ENCODE data around the gene OLIG2. TPM values are rescaled to one million over a fixed set of nuclear protein-coding genes. Genes with fewer than 3 reads are reported as not detected.

OLIG2 gene
- total RNA-seq, 1 experiment from 2014 or later = 0.79 TPM

GRCh38 chr21:32993894-32994293, 31.8 kb upstream of the OLIG2 start:
- TF ChIP-seq, protein P1, sequence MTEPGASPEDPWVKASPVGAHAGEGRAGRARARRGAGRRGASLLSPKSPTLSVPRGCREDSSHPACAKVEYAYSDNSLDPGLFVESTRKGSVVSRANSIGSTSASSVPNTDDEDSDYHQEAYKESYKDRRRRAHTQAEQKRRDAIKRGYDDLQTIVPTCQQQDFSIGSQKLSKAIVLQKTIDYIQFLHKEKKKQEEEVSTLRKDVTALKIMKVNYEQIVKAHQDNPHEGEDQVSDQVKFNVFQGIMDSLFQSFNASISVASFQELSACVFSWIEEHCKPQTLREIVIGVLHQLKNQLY (CRISPR knock-in tag; IDR thresholded peaks at IDR 0.05) = no peak
- TF ChIP-seq TP53 (CRISPR knock-in tag; IDR thresholded peaks at IDR 0.05) = no peak
- no peak for TF ChIP-seq ZNF138 (CRISPR knock-in tag; conservative IDR thresholded peaks at IDR 0.05)
- TF ChIP-seq ZNF263 (CRISPR knock-in tag; IDR thresholded peaks at IDR 0.05; ENCODE audit: low read depth) = no peak
- TF ChIP-seq TEAD1 (CRISPR knock-in tag; IDR thresholded peaks at IDR 0.05) = no peak
- TF ChIP-seq FOXJ3 (CRISPR knock-in tag; IDR thresholded peaks at IDR 0.05; ENCODE audit: borderline replicate concordance) = no peak
- H3K36me3 Mint-ChIP-seq = peaks cover 3% of the 10 kb centered on the region; the same call in 1 of the 2 replicates
- H3K4me3 Mint-ChIP-seq = no peak overlapping the region
- DNase-seq (ENCODE audit: low spot score) (no peak), ATAC-seq (no peak)
- no peaks in the 10 kb centered on the region; the same call in 1 of the 2 replicates for H3K27me3 Mint-ChIP-seq (ENCODE audit: low read depth)
- H3K4me1 Mint-ChIP-seq = peaks cover 8% of the 10 kb centered on the region
- CTCF ChIA-PET = interaction anchor here (0.5 to 3.0 kb wide), 39 partner anchors 9 to 413 kb away, joined by 3 to 92 read pairs (median 4); partner anchors contain the start of gene OLIG2
- POLR2A ChIA-PET = no interaction called here
- peaks cover 7% of the 10 kb centered on the region for H3K9me3 Mint-ChIP-seq
- H3K27ac Mint-ChIP-seq = no peak overlapping the region

DNA sequence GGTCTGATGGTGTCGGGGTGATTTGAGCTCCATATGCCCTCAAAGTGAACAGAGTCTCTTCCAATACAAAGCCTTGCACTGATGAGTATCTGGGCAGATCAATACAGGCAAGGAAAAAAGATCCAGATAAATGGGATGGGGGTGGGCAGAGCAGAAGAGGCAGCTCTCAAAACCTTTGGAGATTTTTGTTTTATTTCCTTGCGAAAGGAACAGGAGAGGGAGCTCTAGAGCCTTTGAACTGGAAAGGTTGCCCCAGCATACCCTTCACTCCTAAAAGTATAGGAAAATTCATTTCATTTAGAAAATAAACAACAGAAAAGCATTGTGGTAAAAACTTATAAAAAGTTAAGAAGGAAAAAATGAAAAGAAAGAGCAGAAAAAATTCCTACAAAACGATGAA, 31.4 kb upstream of the OLIG2 start:
- ATAC-seq (peak; percentile 56), DNase-seq (ENCODE audit: low spot score) (no peak)
- ChIA-PET CTCF (interaction anchor here (0.5 to 3.0 kb wide), 40 partner anchors 9 to 368 kb away, joined by 3 to 92 read pairs (median 4); partner anchors contain the start of gene OLIG2), POLR2A (no interaction called here)
- H3K9me3 Mint-ChIP-seq = peaks cover 7% of the 10 kb centered on the region
- peaks cover 8% of the 10 kb centered on the region for H3K4me1 Mint-ChIP-seq
- no peak overlapping the region for H3K4me3 Mint-ChIP-seq
- TF ChIP-seq, protein P2, sequence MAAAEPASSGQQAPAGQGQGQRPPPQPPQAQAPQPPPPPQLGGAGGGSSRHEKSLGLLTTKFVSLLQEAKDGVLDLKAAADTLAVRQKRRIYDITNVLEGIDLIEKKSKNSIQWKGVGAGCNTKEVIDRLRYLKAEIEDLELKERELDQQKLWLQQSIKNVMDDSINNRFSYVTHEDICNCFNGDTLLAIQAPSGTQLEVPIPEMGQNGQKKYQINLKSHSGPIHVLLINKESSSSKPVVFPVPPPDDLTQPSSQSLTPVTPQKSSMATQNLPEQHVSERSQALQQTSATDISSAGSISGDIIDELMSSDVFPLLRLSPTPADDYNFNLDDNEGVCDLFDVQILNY (CRISPR knock-in tag; IDR thresholded peaks at IDR 0.05) = no peak
- TF ChIP-seq, protein P3, sequence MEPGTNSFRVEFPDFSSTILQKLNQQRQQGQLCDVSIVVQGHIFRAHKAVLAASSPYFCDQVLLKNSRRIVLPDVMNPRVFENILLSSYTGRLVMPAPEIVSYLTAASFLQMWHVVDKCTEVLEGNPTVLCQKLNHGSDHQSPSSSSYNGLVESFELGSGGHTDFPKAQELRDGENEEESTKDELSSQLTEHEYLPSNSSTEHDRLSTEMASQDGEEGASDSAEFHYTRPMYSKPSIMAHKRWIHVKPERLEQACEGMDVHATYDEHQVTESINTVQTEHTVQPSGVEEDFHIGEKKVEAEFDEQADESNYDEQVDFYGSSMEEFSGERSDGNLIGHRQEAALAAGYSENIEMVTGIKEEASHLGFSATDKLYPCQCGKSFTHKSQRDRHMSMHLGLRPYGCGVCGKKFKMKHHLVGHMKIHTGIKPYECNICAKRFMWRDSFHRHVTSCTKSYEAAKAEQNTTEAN (CRISPR knock-in tag; IDR thresholded peaks at IDR 0.05) = no peak
- TF ChIP-seq FOXJ3 (CRISPR knock-in tag; IDR thresholded peaks at IDR 0.05; ENCODE audit: borderline replicate concordance) (no peak), AFF4 (CRISPR knock-in tag; IDR thresholded peaks at IDR 0.05; ENCODE audit: borderline replicate concordance) (no peak), FOXP1 (CRISPR knock-in tag; IDR thresholded peaks at IDR 0.05; ENCODE audit: borderline replicate concordance) (no peak)
- TF ChIP-seq, protein P1 (CRISPR knock-in tag; IDR thresholded peaks at IDR 0.05) = no peak
- TF ChIP-seq, protein P4, sequence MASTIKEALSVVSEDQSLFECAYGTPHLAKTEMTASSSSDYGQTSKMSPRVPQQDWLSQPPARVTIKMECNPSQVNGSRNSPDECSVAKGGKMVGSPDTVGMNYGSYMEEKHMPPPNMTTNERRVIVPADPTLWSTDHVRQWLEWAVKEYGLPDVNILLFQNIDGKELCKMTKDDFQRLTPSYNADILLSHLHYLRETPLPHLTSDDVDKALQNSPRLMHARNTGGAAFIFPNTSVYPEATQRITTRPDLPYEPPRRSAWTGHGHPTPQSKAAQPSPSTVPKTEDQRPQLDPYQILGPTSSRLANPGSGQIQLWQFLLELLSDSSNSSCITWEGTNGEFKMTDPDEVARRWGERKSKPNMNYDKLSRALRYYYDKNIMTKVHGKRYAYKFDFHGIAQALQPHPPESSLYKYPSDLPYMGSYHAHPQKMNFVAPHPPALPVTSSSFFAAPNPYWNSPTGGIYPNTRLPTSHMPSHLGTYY (CRISPR knock-in tag; IDR thresholded peaks at IDR 0.05) = no peak
- no peak overlapping the region for H3K27ac Mint-ChIP-seq
- peaks cover 3% of the 10 kb centered on the region; the same call in 1 of the 2 replicates for H3K36me3 Mint-ChIP-seq
- no peaks in the 10 kb centered on the region; the same call in 1 of the 2 replicates for H3K27me3 Mint-ChIP-seq (ENCODE audit: low read depth)

- ChIA-PET CTCF (interaction anchor here (0.9 to 1.1 kb wide), 3 partner anchors 14 to 120 kb away, joined by 3 read pairs; no protein-coding TSS in a partner anchor), POLR2A (no interaction called here)
- no peak for ATAC-seq
- Mint-ChIP-seq H3K4me1 (peaks cover 9% of the 10 kb centered on the region), H3K36me3 (no peaks in the 10 kb centered on the region), H3K4me3 (no peak overlapping the region), H3K27me3 (ENCODE audit: low read depth) (peaks cover 11% of the 10 kb centered on the region), H3K27ac (no peak overlapping the region), H3K9me3 (peaks cover 13% of the 10 kb centered on the region)
- DNase-seq (ENCODE audit: low spot score) = no peak
- no peak for TF ChIP-seq KAT7 (CRISPR knock-in tag; IDR thresholded peaks at IDR 0.05; ENCODE audit: borderline replicate concordance)
- TF ChIP-seq, protein P2 (CRISPR knock-in tag; IDR thresholded peaks at IDR 0.05) = no peak
- TF ChIP-seq, protein P5, sequence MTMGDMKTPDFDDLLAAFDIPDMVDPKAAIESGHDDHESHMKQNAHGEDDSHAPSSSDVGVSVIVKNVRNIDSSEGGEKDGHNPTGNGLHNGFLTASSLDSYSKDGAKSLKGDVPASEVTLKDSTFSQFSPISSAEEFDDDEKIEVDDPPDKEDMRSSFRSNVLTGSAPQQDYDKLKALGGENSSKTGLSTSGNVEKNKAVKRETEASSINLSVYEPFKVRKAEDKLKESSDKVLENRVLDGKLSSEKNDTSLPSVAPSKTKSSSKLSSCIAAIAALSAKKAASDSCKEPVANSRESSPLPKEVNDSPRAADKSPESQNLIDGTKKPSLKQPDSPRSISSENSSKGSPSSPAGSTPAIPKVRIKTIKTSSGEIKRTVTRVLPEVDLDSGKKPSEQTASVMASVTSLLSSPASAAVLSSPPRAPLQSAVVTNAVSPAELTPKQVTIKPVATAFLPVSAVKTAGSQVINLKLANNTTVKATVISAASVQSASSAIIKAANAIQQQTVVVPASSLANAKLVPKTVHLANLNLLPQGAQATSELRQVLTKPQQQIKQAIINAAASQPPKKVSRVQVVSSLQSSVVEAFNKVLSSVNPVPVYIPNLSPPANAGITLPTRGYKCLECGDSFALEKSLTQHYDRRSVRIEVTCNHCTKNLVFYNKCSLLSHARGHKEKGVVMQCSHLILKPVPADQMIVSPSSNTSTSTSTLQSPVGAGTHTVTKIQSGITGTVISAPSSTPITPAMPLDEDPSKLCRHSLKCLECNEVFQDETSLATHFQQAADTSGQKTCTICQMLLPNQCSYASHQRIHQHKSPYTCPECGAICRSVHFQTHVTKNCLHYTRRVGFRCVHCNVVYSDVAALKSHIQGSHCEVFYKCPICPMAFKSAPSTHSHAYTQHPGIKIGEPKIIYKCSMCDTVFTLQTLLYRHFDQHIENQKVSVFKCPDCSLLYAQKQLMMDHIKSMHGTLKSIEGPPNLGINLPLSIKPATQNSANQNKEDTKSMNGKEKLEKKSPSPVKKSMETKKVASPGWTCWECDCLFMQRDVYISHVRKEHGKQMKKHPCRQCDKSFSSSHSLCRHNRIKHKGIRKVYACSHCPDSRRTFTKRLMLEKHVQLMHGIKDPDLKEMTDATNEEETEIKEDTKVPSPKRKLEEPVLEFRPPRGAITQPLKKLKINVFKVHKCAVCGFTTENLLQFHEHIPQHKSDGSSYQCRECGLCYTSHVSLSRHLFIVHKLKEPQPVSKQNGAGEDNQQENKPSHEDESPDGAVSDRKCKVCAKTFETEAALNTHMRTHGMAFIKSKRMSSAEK (CRISPR knock-in tag; IDR thresholded peaks at IDR 0.05; ENCODE audit: borderline replicate concordance) = no peak
- TF ChIP-seq RELA (CRISPR knock-in tag; IDR thresholded peaks at IDR 0.05; ENCODE audit: borderline replicate concordance) = no peak
- TF ChIP-seq ELF4 (CRISPR knock-in tag; IDR thresholded peaks at IDR 0.05; ENCODE audit: low read depth) = no peak
Measured at GRCh38 chr21:33007747-33008146, 18.0 kb upstream of the OLIG2 start.
